Activated naive CD8-positive, alpha-beta T cell treated with anti-CD3 and anti-CD28 coated beads for 36 hours (primary cell): ENCODE measurements around the gene CDR2. TPM values are rescaled to one million over a fixed set of nuclear protein-coding genes. Genes with fewer than 3 reads are reported as not detected.
"Not testable (repeated sequence)": the region's sequence is repeated elsewhere in the genome, so short reads cannot be mapped to it uniquely, and the experiment has no call there.

Source experiments
- DNase-seq: peaks from one replicate; pipeline ENCODE4 v3.0.0; 2021
- H3K27ac Mint-ChIP-seq: one replicate; pipeline ENCODE4 v1.8.0; 2022; ENCODE audit warnings: mild to moderate bottlenecking, moderate library complexity, mixed read lengths
- H3K27me3 Mint-ChIP-seq: one replicate; pipeline ENCODE4 v1.8.0; 2022; ENCODE audit warnings: mild to moderate bottlenecking, mixed read lengths
- H3K36me3 Mint-ChIP-seq: one replicate; pipeline ENCODE4 v1.8.0; 2021; ENCODE audit warnings: mild to moderate bottlenecking, mixed read lengths
- H3K4me1 Mint-ChIP-seq: one replicate; pipeline ENCODE4 v1.8.0; 2021; ENCODE audit warnings: mixed read lengths
- H3K4me3 Mint-ChIP-seq: one replicate; pipeline ENCODE4 v1.8.0; 2022; ENCODE audit warnings: mild to moderate bottlenecking, moderate library complexity, mixed read lengths
- H3K9me3 Mint-ChIP-seq: one replicate; pipeline ENCODE4 v1.8.0; 2022; ENCODE audit warnings: mixed read lengths
- total RNA-seq, 2 experiments: library from RNA; stranded (reverse); gene quantifications; one replicate each; pipeline ENCODE4 v1.2.3, GENCODE V29; 2021

CDR2 gene
- total RNA-seq, result 10 to 100 TPM; 31.6 to 34.7 TPM

DNA sequence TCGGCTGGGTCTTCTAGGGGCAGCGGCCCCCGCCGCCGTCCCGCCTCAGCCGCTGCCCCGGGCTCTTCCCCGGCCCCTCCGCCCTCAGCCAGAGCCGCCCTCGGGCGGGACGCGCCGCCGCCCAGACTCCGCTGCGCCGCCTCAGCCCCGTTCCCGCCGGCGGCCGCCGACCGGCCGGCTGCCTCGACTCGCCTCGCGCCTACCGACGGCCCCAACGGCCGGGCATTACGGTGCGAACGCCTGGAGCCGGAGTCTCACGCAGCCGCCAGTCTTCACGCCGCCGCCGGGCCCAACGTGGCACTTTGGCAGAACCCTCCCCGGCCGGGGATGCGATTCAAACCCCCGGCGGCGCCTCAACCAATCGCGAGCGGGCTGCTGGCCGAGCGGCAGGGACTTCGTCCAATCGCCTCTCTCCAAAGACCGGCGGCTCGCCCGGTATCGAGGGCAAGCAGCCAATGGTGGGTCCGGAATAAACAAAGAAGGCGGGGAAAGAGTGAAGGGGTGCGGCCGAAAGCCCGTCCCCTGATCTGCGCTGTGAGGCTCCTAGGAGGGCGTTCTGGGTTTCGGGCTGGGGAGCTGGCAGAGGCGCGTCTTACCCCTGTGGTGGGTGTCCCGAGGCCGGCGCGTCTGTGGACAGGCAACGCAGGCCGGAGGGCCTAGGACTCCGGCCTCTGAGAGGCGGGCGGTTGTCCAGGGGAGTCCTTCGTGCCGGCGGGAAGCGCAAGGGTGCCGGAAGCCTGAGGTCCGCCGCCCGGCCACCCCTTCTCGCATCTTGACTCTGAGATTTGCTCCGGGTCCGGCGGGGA, at the start of gene CDR2:
TSS of gene CDR2 (minus strand) at position 309 of the 806 bp plus-strand sequence. CDS start 310 bp downstream, outside the sequence.
- H3K9me3 Mint-ChIP-seq, result no peaks in the 10 kb centered on the region
- H3K36me3 Mint-ChIP-seq, result peaks cover 32% of the 10 kb centered on the region
- peak; percentile 98 for DNase-seq
- peak within 1 kb of the TSS; percentile 89 for H3K27ac Mint-ChIP-seq
- peaks cover 45% of the 10 kb centered on the region for H3K4me1 Mint-ChIP-seq
- peak within 1 kb of the TSS; percentile 94 for H3K4me3 Mint-ChIP-seq
- H3K27me3 Mint-ChIP-seq, result no peaks in the 10 kb centered on the region

DNA sequence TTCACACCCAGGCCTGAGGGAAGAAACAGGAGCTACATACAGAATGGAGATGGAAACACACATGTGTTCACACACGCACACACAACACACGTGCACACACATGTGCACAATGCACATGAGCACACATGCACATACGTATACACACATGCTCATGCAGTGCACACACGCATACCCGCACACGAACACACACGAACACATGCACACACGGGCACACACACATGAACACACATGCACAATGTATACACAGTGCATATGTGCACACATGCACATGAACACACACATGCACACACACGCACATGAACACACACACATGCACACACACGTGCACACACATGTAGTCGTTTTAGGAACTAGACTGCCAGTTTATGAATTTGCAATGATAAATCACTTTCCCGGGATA, 49.3 kb upstream of the CDR2 start:
- no peaks in the 10 kb centered on the region for H3K27me3 Mint-ChIP-seq
- DNase-seq, result no peak
- no peaks in the 10 kb centered on the region for H3K9me3 Mint-ChIP-seq
- H3K36me3 Mint-ChIP-seq, result peaks cover 31% of the 10 kb centered on the region
- no peaks in the 10 kb centered on the region for H3K4me1 Mint-ChIP-seq
- no peak overlapping the region for H3K4me3 Mint-ChIP-seq
- no peak overlapping the region for H3K27ac Mint-ChIP-seq

DNA sequence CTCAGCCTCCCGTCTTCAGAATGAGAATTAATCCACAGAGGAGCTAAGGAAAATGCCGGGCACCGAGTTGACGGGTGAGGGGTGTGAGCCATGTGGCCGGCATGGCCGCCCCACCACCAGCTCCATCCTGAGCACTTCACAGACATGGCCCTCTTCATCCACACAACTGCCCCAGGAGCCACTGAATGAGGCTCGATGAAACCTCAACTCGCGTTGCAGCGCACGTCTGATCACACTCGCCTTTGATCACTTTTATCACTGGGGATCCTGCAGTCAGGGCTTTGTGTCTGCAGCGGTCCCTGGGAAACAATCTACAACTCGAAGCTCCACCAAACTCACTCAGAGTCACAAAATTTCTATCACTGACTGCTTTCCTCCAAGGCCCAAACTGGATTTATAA, 46.7 kb upstream of the CDR2 start:
- H3K27ac Mint-ChIP-seq, result no peak overlapping the region
- no peaks in the 10 kb centered on the region for H3K4me1 Mint-ChIP-seq
- H3K36me3 Mint-ChIP-seq, result peaks cover 31% of the 10 kb centered on the region
- H3K9me3 Mint-ChIP-seq, result no peaks in the 10 kb centered on the region
- no peaks in the 10 kb centered on the region for H3K27me3 Mint-ChIP-seq
- H3K4me3 Mint-ChIP-seq, result no peak overlapping the region
- no peak for DNase-seq

DNA sequence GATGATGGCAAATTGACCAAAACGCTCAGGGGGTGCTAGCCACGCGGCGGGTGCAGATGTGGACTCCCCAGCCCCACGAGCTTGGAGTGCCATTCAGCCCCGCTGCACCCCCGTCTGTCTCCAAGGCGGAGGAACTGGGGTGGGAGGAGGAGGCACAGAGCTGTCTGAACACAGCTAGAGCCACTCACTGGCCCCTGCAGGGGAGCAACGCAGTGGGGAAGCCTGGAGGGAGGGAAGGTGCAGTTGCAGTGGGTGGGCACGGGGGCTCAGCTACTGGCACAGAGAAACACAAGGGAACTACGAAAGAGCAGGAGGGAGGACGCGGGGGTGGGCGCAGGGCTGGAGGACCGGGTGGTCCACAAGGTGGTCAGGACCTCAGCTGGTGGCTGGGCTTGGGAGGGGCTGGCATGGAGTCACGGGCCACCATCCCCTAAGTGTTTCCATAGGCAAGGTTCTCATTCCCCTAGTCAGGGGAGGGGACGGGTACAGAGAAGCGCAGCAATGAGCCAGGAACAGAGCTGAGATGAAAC, 46.3 kb upstream of the CDR2 start:
- DNase-seq, result no peak
- Mint-ChIP-seq H3K4me1 (no peaks in the 10 kb centered on the region), H3K27me3 (no peaks in the 10 kb centered on the region), H3K27ac (peak overlapping the region; percentile 51), H3K9me3 (no peaks in the 10 kb centered on the region), H3K4me3 (no peak overlapping the region), H3K36me3 (peaks cover 31% of the 10 kb centered on the region)

DNA sequence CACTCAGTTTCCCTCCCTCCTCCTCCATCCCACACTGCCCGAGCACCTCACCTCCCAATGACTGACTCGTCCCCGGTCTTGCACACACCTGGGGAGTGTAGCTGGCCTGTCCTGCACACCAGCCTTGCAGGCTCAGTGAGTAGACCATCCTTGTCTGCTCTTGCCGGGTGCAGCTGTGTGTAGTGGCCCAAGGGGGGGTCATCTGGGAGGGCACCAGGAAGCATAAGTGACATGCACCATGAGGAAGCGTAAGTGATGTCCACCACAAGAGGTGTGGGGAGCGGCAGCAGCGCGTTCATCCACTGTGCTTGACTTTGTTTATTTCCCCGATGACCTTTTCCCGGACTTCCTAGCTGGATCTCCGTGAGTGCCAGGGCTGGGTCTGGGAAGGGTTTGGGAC, 45.5 kb upstream of the CDR2 start:
- DNase-seq, result no peak
- Mint-ChIP-seq H3K4me1 (no peaks in the 10 kb centered on the region), H3K36me3 (peaks cover 28% of the 10 kb centered on the region), H3K9me3 (no peaks in the 10 kb centered on the region), H3K27me3 (no peaks in the 10 kb centered on the region), H3K27ac (no peak overlapping the region), H3K4me3 (no peak overlapping the region)

DNA sequence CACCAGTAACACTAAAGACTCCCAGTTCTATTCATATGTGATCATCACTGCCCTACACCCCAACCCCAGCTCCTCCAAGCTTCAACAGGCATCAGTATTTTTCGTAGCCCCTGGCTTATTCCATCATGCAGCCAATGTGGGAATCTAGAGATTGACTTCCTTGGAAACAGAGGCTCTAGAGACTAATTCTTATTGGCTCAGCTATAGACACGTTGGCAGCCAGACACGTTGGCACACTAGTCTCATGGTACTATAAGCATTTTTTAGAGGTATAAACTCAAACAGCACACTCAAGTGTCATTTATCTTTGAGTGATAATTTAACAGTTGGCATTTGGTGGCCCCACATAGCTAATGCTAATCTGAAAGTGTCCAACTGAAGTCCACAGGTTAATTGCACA, 44.4 kb upstream of the CDR2 start:
- Mint-ChIP-seq H3K36me3 (peaks cover 20% of the 10 kb centered on the region), H3K27me3 (no peaks in the 10 kb centered on the region), H3K9me3 (no peaks in the 10 kb centered on the region), H3K4me3 (no peak overlapping the region), H3K4me1 (no peaks in the 10 kb centered on the region), H3K27ac (no peak overlapping the region)
- DNase-seq, result no peak

DNA sequence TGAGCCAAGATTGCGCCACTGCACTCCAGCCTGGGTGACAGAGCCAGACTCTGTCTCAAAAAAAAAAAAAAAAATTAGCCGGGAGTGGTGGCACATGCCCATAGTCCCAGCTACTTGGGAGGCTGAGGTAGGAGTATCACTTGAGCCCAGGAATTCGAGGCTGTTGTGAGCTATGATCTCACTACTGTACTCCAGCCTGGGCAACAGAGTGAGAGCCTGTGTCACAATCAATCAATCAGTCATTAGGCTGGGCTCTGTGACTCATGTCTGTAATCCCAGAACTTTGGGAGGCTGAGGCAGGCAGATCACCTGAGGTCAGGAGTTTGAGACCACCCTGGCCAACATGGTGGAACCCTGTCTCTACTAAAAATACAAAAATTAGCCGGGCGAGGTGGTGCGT, 43.4 kb upstream of the CDR2 start:
- H3K4me1 Mint-ChIP-seq, H3K27me3 Mint-ChIP-seq, H3K27ac Mint-ChIP-seq, H3K4me3 Mint-ChIP-seq, DNase-seq, H3K9me3 Mint-ChIP-seq: not testable (repeated sequence)
- H3K36me3 Mint-ChIP-seq, result peaks cover 12% of the 10 kb centered on the region

DNA sequence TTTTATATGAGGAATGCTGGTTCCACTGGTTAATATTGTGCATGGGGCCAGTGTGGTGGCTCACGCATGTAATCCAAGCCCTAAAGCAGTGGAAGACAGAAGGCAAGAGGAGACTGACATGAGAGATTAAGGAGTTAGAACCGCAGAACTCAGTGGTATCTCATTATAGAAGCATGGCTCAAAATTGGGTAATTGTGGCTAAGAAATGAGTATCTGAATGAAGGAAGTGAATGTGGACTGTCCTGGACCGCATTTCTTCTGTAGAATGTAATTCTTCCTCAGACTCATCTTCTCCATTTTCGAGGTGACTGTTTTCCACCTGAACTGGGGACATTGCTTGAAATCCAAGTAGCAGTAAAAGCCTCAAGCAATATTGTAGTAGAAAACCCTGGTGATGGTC, 42.6 kb upstream of the CDR2 start:
- Mint-ChIP-seq H3K36me3 (peaks cover 12% of the 10 kb centered on the region), H3K4me1 (no peaks in the 10 kb centered on the region), H3K27me3 (no peaks in the 10 kb centered on the region), H3K9me3 (no peaks in the 10 kb centered on the region), H3K27ac (no peak overlapping the region), H3K4me3 (no peak overlapping the region)
- DNase-seq, result no peak

DNA sequence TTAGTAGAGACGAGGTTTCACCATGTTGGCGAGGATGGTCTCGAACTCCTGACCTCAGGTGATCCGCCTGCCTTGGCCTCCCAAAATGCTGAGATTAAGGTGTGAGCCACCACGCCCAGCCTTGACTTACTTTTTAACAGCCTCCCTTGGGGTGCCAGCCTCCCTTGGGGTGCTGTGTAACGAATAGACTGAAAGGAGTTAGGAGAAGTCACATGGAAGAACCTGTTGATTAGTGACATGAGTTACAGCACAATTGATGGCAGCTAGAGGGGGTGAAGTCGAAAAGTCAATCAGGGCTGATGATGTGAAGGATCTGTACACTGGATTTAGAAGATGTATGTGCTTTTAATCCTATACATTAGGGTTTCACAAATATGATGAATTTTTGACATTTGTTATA, 39.4 kb upstream of the CDR2 start:
- Mint-ChIP-seq H3K4me3 (no peak overlapping the region), H3K36me3 (no peaks in the 10 kb centered on the region), H3K4me1 (no peaks in the 10 kb centered on the region), H3K27me3 (no peaks in the 10 kb centered on the region), H3K27ac (no peak overlapping the region), H3K9me3 (no peaks in the 10 kb centered on the region)
- no peak for DNase-seq

DNA sequence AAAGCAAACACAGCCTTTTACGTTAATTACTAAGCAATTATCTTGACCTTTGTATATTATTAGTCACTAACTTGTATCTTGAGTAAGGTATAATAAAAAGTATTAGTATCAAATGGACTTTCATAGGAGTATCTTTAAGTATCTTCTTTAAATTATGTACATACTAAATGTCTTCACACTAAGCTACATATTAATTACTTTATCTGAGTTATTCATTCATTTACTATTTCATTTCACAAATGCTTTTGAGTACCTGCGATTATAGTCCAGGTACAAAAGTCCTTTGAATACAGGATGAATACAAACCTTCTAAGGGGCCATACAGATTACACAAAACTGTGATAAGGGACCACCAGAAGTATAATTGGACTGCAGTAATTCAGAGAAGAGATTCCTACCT, 33.1 kb upstream of the CDR2 start:
- Mint-ChIP-seq H3K9me3 (no peaks in the 10 kb centered on the region), H3K4me3 (no peak overlapping the region), H3K27me3 (no peaks in the 10 kb centered on the region), H3K36me3 (peaks cover 2% of the 10 kb centered on the region), H3K27ac (no peak overlapping the region), H3K4me1 (peaks cover 2% of the 10 kb centered on the region)
- no peak for DNase-seq

DNA sequence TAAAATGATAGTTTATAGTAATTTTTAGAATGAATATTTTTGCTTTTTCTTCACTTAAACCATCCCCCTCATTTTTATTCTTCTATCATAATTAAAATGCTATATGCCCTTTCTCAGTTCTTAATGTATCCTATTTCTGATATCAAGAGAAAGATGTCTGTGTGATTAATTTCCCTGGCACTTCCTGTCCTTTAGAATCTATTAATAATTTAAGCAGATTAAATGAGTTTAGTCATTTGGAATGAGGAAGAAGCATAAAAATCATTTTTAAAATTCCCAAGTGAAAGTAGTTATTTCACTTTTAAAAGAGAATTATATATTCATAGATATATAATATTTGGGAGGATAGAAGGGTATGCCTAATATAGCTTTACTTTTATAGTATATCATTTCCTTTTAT, 27.8 kb upstream of the CDR2 start:
- Mint-ChIP-seq H3K27ac (no peak overlapping the region), H3K27me3 (no peaks in the 10 kb centered on the region), H3K36me3 (peaks cover 2% of the 10 kb centered on the region), H3K4me3 (no peak overlapping the region), H3K4me1 (peaks cover 2% of the 10 kb centered on the region), H3K9me3 (no peaks in the 10 kb centered on the region)
- DNase-seq, result no peak

DNA sequence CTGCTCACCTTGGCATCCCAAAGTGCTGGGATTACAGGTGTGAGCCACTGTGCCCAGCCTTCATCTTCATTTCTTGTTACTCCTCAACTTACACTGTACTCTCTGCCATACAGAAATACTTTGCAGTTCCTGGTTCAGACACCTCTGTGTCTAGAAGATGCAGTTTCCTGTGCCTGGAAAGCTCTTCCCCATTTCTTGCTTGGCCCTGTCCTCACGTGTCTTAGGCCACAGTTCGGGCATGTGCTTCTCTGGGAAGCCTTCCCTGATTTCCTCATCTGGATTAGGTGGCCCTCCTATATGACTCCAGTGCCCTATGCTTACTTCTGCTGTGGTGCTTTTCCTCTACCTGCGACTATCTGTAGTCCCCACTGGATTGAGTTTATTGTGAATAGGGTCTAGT, 26.5 kb upstream of the CDR2 start:
- no peak overlapping the region for H3K27ac Mint-ChIP-seq
- no peak overlapping the region for H3K4me3 Mint-ChIP-seq
- peaks cover 2% of the 10 kb centered on the region for H3K36me3 Mint-ChIP-seq
- no peaks in the 10 kb centered on the region for H3K27me3 Mint-ChIP-seq
- no peak for DNase-seq
- H3K9me3 Mint-ChIP-seq, result no peaks in the 10 kb centered on the region
- peaks cover under 1% of the 10 kb centered on the region for H3K4me1 Mint-ChIP-seq

DNA sequence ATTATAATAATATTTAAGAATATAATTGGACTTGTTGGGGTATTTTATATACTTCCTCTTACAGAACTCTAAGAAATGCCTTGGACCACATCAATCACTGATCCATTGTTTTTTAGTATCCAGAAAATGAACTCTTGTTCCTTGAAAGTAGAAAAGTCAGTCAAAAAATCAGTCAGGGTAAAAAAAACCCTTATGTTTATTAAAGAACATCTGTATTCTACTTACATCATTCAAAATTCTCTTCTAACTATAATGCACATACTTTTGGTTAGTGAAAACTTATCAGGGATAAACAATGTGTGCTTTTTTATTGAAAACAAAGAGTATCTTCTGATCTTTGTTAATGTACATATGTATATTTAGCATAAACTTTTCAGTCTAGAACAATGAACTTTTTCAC, 23.5 kb upstream of the CDR2 start:
- no peaks in the 10 kb centered on the region for H3K9me3 Mint-ChIP-seq
- H3K36me3 Mint-ChIP-seq, result peaks cover 2% of the 10 kb centered on the region
- no peak overlapping the region for H3K4me3 Mint-ChIP-seq
- H3K27me3 Mint-ChIP-seq, result no peaks in the 10 kb centered on the region
- H3K27ac Mint-ChIP-seq, result no peak overlapping the region
- no peaks in the 10 kb centered on the region for H3K4me1 Mint-ChIP-seq
- DNase-seq, result no peak

DNA sequence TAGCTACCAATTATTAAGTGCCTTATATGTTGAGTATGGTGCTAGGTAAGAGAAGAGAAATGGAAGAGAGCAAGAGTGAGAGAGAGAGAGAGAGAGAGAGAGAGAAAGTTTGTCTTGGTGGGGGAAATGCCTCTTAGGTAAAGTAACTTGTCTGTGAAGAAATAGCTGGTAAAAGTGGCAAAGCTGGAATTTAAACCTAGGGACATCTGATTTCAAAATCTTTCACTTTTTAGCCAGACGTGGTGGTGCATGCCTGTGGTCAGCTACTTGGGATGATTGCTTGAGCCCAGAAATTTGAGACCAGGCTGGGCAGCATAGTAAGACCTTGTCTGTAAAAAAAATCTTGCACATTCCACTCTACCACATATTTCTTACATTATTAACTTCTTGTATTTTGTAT, 23.0 kb upstream of the CDR2 start:
- no peak overlapping the region for H3K4me3 Mint-ChIP-seq
- DNase-seq, result no peak
- peaks cover 2% of the 10 kb centered on the region for H3K36me3 Mint-ChIP-seq
- no peaks in the 10 kb centered on the region for H3K9me3 Mint-ChIP-seq
- no peaks in the 10 kb centered on the region for H3K4me1 Mint-ChIP-seq
- H3K27ac Mint-ChIP-seq, result no peak overlapping the region
- H3K27me3 Mint-ChIP-seq, result no peaks in the 10 kb centered on the region

DNA sequence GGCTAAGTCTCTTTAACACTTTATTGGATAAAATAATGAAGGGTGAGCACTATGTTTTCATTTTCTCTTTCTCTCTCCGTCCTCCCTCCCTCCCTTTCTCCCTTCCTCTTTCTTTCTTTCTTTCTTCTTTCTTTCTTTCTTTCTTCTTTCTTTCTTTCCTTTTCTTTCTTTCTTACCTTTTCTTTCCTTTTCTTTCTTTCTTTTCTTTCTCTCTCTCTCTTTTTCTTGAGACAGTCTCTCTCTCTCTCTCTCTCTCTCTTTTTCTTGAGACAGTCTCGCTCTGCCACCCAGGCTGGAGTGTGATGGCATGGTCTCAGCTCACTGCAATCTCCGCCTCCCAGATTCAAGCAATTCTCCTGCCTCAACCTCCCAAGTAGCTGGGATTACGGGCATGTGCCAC, 21.5 kb upstream of the CDR2 start:
- H3K27me3 Mint-ChIP-seq, result no peaks in the 10 kb centered on the region
- H3K4me1 Mint-ChIP-seq, result no peaks in the 10 kb centered on the region
- H3K4me3 Mint-ChIP-seq, result no peak overlapping the region
- H3K36me3 Mint-ChIP-seq, result peaks cover 2% of the 10 kb centered on the region
- no peak for DNase-seq
- no peaks in the 10 kb centered on the region for H3K9me3 Mint-ChIP-seq
- H3K27ac Mint-ChIP-seq, result no peak overlapping the region

DNA sequence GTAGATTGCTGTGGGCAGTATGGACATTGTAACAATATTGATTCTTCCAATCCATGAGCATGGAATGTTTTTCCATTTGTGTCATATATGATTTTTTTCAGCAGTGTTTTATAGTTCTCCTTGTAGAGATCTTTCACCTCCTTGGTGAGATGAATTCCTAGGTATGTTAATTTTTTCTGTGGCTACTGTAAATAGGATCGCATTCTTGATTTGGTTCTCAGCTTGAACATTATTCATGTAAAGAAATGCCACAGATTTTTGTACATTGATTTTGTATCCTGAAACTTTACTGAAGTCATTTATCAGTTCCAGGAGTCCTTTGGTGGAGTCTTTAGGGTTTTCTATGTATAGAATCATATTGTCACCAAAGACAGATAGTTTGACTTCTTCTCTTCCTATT, 19.7 kb upstream of the CDR2 start:
- peaks cover 2% of the 10 kb centered on the region for H3K36me3 Mint-ChIP-seq
- H3K4me3 Mint-ChIP-seq, result no peak overlapping the region
- H3K27me3 Mint-ChIP-seq, result no peaks in the 10 kb centered on the region
- H3K4me1 Mint-ChIP-seq, result no peaks in the 10 kb centered on the region
- no peak for DNase-seq
- H3K9me3 Mint-ChIP-seq, result no peaks in the 10 kb centered on the region
- no peak overlapping the region for H3K27ac Mint-ChIP-seq
